ENCODE measurements around the gene PSME3IP1. TPM values are rescaled to one million over a fixed set of nuclear protein-coding genes. Genes with fewer than 3 reads are reported as not detected.

The PSME3IP1 gene
- total RNA-seq, 1 donor from 2014 or later, result 83.1 TPM

- no peaks in the 10 kb centered on the region for H3K27me3 Mint-ChIP-seq (ENCODE audit: unreplicated experiment)
- H3K4me3 Mint-ChIP-seq (ENCODE audit: unreplicated experiment), result no peak overlapping the region
- TF ChIP-seq, protein P1, sequence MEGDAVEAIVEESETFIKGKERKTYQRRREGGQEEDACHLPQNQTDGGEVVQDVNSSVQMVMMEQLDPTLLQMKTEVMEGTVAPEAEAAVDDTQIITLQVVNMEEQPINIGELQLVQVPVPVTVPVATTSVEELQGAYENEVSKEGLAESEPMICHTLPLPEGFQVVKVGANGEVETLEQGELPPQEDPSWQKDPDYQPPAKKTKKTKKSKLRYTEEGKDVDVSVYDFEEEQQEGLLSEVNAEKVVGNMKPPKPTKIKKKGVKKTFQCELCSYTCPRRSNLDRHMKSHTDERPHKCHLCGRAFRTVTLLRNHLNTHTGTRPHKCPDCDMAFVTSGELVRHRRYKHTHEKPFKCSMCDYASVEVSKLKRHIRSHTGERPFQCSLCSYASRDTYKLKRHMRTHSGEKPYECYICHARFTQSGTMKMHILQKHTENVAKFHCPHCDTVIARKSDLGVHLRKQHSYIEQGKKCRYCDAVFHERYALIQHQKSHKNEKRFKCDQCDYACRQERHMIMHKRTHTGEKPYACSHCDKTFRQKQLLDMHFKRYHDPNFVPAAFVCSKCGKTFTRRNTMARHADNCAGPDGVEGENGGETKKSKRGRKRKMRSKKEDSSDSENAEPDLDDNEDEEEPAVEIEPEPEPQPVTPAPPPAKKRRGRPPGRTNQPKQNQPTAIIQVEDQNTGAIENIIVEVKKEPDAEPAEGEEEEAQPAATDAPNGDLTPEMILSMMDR (IDR thresholded peaks at IDR 0.05), result no peak
- no peak for DNase-seq (ENCODE audit: extremely low spot score, unreplicated experiment)
- no peaks in the 10 kb centered on the region for H3K4me1 Mint-ChIP-seq (ENCODE audit: unreplicated experiment)
- H3K9me3 Mint-ChIP-seq (ENCODE audit: unreplicated experiment), result peaks cover 8% of the 10 kb centered on the region
- peaks cover 68% of the 10 kb centered on the region for H3K36me3 Mint-ChIP-seq (ENCODE audit: unreplicated experiment)
- no peak overlapping the region for H3K27ac Mint-ChIP-seq (ENCODE audit: unreplicated experiment)
Observed at GRCh38 chr16:57223057-57223456, 37.2 kb upstream of the PSME3IP1 start.

GRCh38 chr16:57216968-57217367 lies 31.1 kb upstream of the PSME3IP1 start:
- no peak overlapping the region for H3K4me3 Mint-ChIP-seq (ENCODE audit: unreplicated experiment)
- no peaks in the 10 kb centered on the region for H3K27me3 Mint-ChIP-seq (ENCODE audit: unreplicated experiment)
- H3K9me3 Mint-ChIP-seq (ENCODE audit: unreplicated experiment), result peaks cover 27% of the 10 kb centered on the region
- no peak overlapping the region for H3K27ac Mint-ChIP-seq (ENCODE audit: unreplicated experiment)
- no peaks in the 10 kb centered on the region for H3K4me1 Mint-ChIP-seq (ENCODE audit: unreplicated experiment)
- TF ChIP-seq, protein P1 (IDR thresholded peaks at IDR 0.05), result no peak
- DNase-seq (ENCODE audit: extremely low spot score, unreplicated experiment), result no peak
- peaks cover 78% of the 10 kb centered on the region for H3K36me3 Mint-ChIP-seq (ENCODE audit: unreplicated experiment)

GRCh38 chr16:57213462-57213861 lies 27.6 kb upstream of the PSME3IP1 start:
- peaks cover 66% of the 10 kb centered on the region for H3K36me3 Mint-ChIP-seq (ENCODE audit: unreplicated experiment)
- no peak overlapping the region for H3K27ac Mint-ChIP-seq (ENCODE audit: unreplicated experiment)

GRCh38 chr16:57209780-57210179 lies 23.9 kb upstream of the PSME3IP1 start:
- Mint-ChIP-seq H3K4me3 (ENCODE audit: unreplicated experiment) (no peak overlapping the region), H3K4me1 (ENCODE audit: unreplicated experiment) (no peaks in the 10 kb centered on the region), H3K36me3 (ENCODE audit: unreplicated experiment) (peaks cover 51% of the 10 kb centered on the region), H3K27ac (ENCODE audit: unreplicated experiment) (no peak overlapping the region), H3K27me3 (ENCODE audit: unreplicated experiment) (no peaks in the 10 kb centered on the region), H3K9me3 (ENCODE audit: unreplicated experiment) (no peaks in the 10 kb centered on the region)
- DNase-seq (ENCODE audit: extremely low spot score, unreplicated experiment), result no peak
- TF ChIP-seq, protein P1 (IDR thresholded peaks at IDR 0.05), result no peak

More at GRCh38 chr16:57213462-57213861, 27.6 kb upstream of the PSME3IP1 start:
- no peak overlapping the region for H3K4me3 Mint-ChIP-seq (ENCODE audit: unreplicated experiment)
- no peak for DNase-seq (ENCODE audit: extremely low spot score, unreplicated experiment)
- H3K9me3 Mint-ChIP-seq (ENCODE audit: unreplicated experiment), result peaks cover 19% of the 10 kb centered on the region
- H3K27me3 Mint-ChIP-seq (ENCODE audit: unreplicated experiment), result no peaks in the 10 kb centered on the region
- TF ChIP-seq, protein P1 (IDR thresholded peaks at IDR 0.05), result no peak
- no peaks in the 10 kb centered on the region for H3K4me1 Mint-ChIP-seq (ENCODE audit: unreplicated experiment)

DNA sequence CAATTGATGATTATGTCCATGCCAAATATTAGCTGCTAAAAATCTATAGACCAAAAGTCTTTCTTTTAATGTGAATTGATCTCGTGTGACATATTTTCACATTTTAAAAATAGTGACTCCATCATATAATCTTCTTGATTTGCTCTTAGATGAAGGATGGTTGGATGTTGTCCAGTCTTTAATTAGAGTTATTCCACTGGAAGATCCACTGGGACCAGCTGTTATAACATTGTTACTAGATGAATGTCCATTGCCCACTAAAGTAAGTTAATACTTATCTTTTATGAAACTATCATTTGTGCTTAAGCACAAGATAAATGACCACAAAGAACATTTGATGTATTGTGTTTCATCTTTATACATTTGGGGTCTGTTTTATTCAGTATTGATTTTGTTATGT lies 23.1 kb upstream of the PSME3IP1 start:
- Mint-ChIP-seq H3K4me1 (ENCODE audit: unreplicated experiment) (no peaks in the 10 kb centered on the region), H3K27me3 (ENCODE audit: unreplicated experiment) (no peaks in the 10 kb centered on the region), H3K36me3 (ENCODE audit: unreplicated experiment) (peaks cover 44% of the 10 kb centered on the region), H3K27ac (ENCODE audit: unreplicated experiment) (no peak overlapping the region), H3K9me3 (ENCODE audit: unreplicated experiment) (no peaks in the 10 kb centered on the region), H3K4me3 (ENCODE audit: unreplicated experiment) (no peak overlapping the region)
- no peak for DNase-seq (ENCODE audit: extremely low spot score, unreplicated experiment)
- TF ChIP-seq, protein P1 (IDR thresholded peaks at IDR 0.05), result no peak
